Peyer's patch (tissue), 4 donors: ENCODE results near the gene NOL3. TPM values are rescaled to one million over a fixed set of nuclear protein-coding genes. Genes with fewer than 3 reads are reported as not detected.
A peak's percentile ranks its signal among the peaks of the same experiment; 100 is the strongest.
"Not testable (repeated sequence)": the region's sequence is repeated elsewhere in the genome, so short reads cannot be mapped to it uniquely, and the experiment has no call there.

ENCODE experiments used
- DNase-seq, 3 donors: peaks; one replicate each; pipeline ENCODE4 v3.0.0-alpha.2; 2017 to 2019
- H3K27ac ChIP-seq, 4 donors: fragments of 200-600 bp; sonication (generic); one replicate each; pipeline ENCODE4 v1.5.1; 2016 to 2019
- H3K27me3 ChIP-seq, 2 donors: fragments of 200-600 bp; sonication (generic); one replicate each; pipeline ENCODE4 v1.5.1; 2019
- H3K36me3 ChIP-seq, 3 donors: fragments of 200-600 bp; sonication (generic); one replicate each; pipeline ENCODE4 v1.5.1; 2016 to 2019
- H3K4me1 ChIP-seq, 4 donors: fragments of 200-600 bp; sonication (generic); one replicate each; pipeline ENCODE4 v1.5.1; 2016 to 2019
- H3K4me3 ChIP-seq, 4 donors: fragments of 200-600 bp; sonication (generic); 1 replicate in 3 of 4; 2 replicates in 1 of 4; pipeline ENCODE4 v1.5.1; 2016 to 2019; ENCODE audit warnings: mild to moderate bottlenecking in 1 of 4
- H3K9me3 ChIP-seq, 4 donors: fragments of 200-600 bp; sonication (generic); one replicate each; pipeline ENCODE4 v1.5.1; 2016 to 2019; ENCODE audit warnings: mild to moderate bottlenecking in 1 of 4
- POLR2A ChIP-seq, 2 donors: fragments of 450-650 bp; IDR thresholded peaks; one replicate each; pipeline ENCODE4 v1.5.1; 2017; ENCODE audit warnings: antibody characterized with exemption in 2 of 2, mild to moderate bottlenecking in 2 of 2, moderate library complexity in 2 of 2
- total RNA-seq, 4 donors: library from RNA; depleted of rRNA; stranded (reverse); fragments of >200 nt; gene quantifications; one replicate each; pipeline ENCODE4 v1.1.0, GENCODE V29; 2016
- TF ChIP-seq, protein P1 (sequence below), 6 experiments: fragments of 450-650 bp in 4 of 6; fragments of 200-600 bp in 2 of 6; sonication (generic) in 1 of 6; IDR thresholded peaks; one replicate each; pipeline ENCODE4 v1.5.1; 2017 to 2019; ENCODE audit warnings: antibody characterized with exemption in 6 of 6, mild to moderate bottlenecking in 3 of 6, moderate library complexity in 1 of 6

NOL3 gene
- 10 to 100 TPM; 24.4 to 65.2 (median 34.1) TPM for total RNA-seq

DNA sequence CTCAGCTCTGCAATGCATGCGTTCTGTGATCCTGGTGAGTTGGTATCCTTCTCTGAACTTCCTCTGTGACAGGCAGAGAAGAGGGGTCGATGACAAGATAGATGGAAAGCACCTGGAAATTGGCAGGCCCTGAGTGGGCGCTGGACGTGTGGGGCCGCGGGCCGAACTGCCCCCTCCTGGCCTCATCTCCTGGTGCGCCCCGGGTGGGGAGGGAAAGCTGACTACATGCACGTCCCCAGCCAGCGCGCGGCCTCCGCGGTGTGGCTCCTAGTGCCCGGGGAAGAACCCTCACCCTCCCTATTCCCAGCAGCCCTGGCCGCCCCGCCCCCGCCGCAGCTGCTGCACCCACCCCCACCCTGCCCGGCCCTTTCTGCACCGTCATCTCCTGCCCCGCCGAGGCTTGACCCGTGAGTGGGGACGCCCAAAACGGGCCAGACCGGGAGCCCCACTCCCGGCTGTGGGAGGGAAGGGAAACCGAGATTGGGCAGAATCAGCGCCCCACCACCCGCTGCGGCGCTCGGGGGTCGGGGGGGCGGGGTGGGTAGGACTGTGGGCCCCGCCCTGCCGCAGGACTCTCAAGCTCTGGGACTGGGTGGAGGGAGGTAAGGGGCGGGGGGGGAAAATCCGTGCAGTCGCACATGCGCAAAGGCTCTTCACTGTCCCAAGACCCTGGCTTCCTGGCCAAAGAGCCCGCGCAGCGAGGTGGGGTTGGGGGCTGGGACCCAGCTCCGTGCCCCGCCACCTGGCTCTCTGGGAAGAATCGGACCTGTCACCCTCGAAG lies at the start of gene NOL3:
NOL3 (plus strand) TSS at position 371 of the 781 bp plus-strand sequence.
- peaks cover 6 to 52% (median 33%) of the 10 kb centered on the region in 4 donors for H3K4me1 ChIP-seq

DNA sequence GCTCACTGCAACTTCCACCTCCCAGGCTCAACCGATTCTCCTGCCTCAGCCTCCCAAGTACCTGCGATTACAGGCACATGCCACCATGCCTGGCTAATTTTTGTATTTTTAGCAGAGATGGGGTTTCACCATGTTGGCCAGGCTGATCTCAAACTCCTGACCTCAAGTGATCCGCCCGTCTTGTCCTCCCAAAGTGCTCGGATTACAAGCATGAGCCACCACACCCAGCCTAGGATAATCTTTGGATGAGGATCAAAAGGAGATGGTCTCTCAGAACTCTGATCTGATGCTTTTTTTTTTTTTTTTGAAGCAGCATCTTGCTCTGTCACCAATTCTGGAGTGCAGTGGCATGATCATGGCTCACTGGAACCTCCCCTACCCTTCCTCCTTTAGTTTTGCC lies 47.5 kb upstream of the NOL3 start:
- H3K9me3 ChIP-seq, H3K4me3 ChIP-seq, DNase-seq, H3K27me3 ChIP-seq, H3K27ac ChIP-seq, H3K4me1 ChIP-seq: not testable (repeated sequence)
- peaks cover 0 to 60% (median 0%) of the 10 kb centered on the region in 3 donors for H3K36me3 ChIP-seq

More for the DNA sequence above, at the start of gene NOL3:
- H3K4me3 ChIP-seq: peak within 1 kb of the TSS; percentile 27 to 60 (median 45)
- no peaks in the 10 kb centered on the region for H3K36me3 ChIP-seq
- TF ChIP-seq, protein P1, sequence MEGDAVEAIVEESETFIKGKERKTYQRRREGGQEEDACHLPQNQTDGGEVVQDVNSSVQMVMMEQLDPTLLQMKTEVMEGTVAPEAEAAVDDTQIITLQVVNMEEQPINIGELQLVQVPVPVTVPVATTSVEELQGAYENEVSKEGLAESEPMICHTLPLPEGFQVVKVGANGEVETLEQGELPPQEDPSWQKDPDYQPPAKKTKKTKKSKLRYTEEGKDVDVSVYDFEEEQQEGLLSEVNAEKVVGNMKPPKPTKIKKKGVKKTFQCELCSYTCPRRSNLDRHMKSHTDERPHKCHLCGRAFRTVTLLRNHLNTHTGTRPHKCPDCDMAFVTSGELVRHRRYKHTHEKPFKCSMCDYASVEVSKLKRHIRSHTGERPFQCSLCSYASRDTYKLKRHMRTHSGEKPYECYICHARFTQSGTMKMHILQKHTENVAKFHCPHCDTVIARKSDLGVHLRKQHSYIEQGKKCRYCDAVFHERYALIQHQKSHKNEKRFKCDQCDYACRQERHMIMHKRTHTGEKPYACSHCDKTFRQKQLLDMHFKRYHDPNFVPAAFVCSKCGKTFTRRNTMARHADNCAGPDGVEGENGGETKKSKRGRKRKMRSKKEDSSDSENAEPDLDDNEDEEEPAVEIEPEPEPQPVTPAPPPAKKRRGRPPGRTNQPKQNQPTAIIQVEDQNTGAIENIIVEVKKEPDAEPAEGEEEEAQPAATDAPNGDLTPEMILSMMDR (IDR thresholded peaks at IDR 0.05): no peak
- no peak for TF ChIP-seq POLR2A (IDR thresholded peaks at IDR 0.05)
- H3K9me3 ChIP-seq: no peaks in the 10 kb centered on the region
- peak within 1 kb of the TSS; percentile 52 to 87 (median 74) for H3K27ac ChIP-seq
- peak; percentile 48 to 86 (median 83) for DNase-seq
- no peaks in the 10 kb centered on the region for H3K27me3 ChIP-seq

DNA sequence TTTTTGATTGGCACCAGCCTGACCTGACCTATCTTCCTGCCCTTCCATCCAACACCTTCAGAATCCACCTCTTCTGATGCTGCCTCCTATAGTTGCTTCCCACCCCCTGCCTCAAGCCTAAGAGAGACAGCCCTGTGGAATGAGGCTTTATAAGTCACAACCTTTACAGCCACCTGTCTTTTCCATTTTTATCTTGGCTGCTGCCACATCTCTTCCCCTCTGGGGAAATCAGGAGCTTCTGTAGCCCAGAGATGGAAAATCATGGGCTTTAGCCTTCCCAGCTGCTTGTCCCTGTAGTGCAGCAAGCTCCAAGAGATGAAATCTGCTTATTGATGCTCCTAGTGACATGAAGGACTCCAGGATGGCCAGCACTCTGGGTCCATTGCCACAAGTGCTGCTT lies 41.9 kb upstream of the NOL3 start:
- no peaks in the 10 kb centered on the region for H3K4me1 ChIP-seq
- peaks cover 0 to 44% (median 0%) of the 10 kb centered on the region in 3 donors for H3K36me3 ChIP-seq
- TF ChIP-seq, protein P1 (IDR thresholded peaks at IDR 0.05): no peak
- no peak for TF ChIP-seq POLR2A (IDR thresholded peaks at IDR 0.05)
- no peaks in the 10 kb centered on the region for H3K9me3 ChIP-seq
- H3K4me3 ChIP-seq: no peak overlapping the region
- DNase-seq: no peak
- H3K27me3 ChIP-seq: no peaks in the 10 kb centered on the region
- H3K27ac ChIP-seq: no peak overlapping the region

DNA sequence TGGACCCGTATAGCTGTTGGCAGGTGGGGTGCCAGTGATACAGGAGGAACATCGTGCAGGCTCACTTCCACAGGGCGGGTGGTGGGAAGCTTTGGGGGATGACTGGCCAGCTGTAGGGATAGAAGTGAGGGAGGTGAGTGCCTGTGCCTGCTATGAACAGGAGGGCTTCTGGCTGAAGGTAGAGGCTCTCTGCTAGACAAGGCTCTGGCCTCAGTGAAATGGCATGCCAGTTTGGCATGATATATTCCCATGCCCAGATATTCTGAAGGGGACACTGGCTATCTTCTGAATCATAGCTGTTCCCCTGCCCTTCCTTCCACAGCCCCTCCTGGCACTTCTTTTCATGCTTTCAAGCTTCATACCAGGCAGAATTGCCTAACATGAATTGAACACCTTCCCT lies 41.5 kb upstream of the NOL3 start:
- Histone ChIP-seq H3K27me3 (no peaks in the 10 kb centered on the region), H3K9me3 (no peaks in the 10 kb centered on the region), H3K4me3 (no peak overlapping the region), H3K27ac (no peak overlapping the region), H3K4me1 (no peaks in the 10 kb centered on the region), H3K36me3 (peaks cover 0 to 44% (median 0%) of the 10 kb centered on the region in 3 donors)
- TF ChIP-seq POLR2A (IDR thresholded peaks at IDR 0.05): no peak
- TF ChIP-seq, protein P1 (IDR thresholded peaks at IDR 0.05): no peak
- no peak for DNase-seq

DNA sequence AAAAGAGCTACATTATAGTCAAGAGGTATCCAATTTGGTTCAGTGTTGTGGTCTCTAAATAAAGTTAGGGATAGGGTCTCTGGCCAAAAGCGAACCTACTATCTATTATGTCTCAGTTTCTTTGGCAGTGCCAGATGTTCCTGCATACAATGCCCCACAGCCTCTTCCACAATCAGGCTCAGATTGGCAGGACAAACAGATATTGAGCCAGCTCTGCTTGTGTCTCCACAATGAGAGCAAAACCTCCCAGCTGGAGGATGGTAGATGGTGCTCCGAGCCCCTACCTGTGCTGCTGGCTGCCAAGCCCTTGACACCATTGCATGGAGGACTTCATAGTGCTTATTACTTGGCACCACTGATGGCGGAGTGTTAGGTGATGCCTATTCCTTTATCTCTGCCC lies 40.9 kb upstream of the NOL3 start:
- Histone ChIP-seq H3K4me3 (no peak overlapping the region), H3K27me3 (no peaks in the 10 kb centered on the region), H3K9me3 (no peaks in the 10 kb centered on the region), H3K27ac (no peak overlapping the region), H3K36me3 (peaks cover 0 to 48% (median 0%) of the 10 kb centered on the region in 3 donors), H3K4me1 (no peaks in the 10 kb centered on the region)
- TF ChIP-seq, protein P1 (IDR thresholded peaks at IDR 0.05): no peak
- TF ChIP-seq POLR2A (IDR thresholded peaks at IDR 0.05): no peak
- DNase-seq: no peak

DNA sequence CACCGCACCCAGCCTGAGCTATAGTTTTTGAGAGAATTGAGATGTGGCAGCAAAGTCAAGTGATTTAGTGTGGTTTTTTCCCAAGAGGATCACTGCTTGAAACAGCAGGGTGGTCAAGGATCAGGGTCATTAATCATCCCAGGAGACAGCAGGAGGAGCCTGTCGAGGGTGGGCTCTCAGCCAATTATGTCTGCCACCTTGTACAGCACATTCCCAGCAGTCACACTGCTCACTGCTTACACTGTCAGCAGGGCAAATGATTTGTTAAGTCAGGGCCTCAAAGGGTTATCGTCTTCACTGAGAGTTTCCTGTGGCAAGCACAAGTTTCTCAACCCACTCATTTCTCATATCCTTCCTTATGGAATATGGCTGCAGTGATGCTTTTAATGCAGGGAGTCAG lies 32.7 kb upstream of the NOL3 start:
- no peak overlapping the region for H3K4me3 ChIP-seq
- H3K36me3 ChIP-seq: peaks cover 0 to 97% (median 0%) of the 10 kb centered on the region in 3 donors
- H3K4me1 ChIP-seq: no peaks in the 10 kb centered on the region
- H3K27me3 ChIP-seq: no peaks in the 10 kb centered on the region
- H3K9me3 ChIP-seq: no peaks in the 10 kb centered on the region
- no peak overlapping the region for H3K27ac ChIP-seq
- DNase-seq: no peak
- no peak for TF ChIP-seq POLR2A (IDR thresholded peaks at IDR 0.05)
- TF ChIP-seq, protein P1 (IDR thresholded peaks at IDR 0.05): no peak
